H1 (cell line): ENCODE data around the gene SCAF11. TPM values are rescaled to one million over a fixed set of nuclear protein-coding genes. Genes with fewer than 3 reads are reported as not detected.

Source experiments
- CTCF ChIA-PET: fragments of 300-600 bp; sonication (Branson Sonifier 250); formaldehyde crosslinking; loops from one replicate; lab custom pipeline; 2021; ENCODE audit not compliant: partially characterized antibody; lab: Charles Lee
- POLR2A ChIA-PET: fragments of 300-600 bp; sonication (Branson Sonifier 250); formaldehyde crosslinking; loops from one replicate; lab custom pipeline; 2021; ENCODE audit warnings: inconsistent platforms; ENCODE audit not compliant: partially characterized antibody; lab: Charles Lee
- DNase-seq, 2 experiments: peaks; one replicate each; pipeline versions ENCODE4 v3.0.0 to v3.0.0-alpha.2; 2010 to 2022; ENCODE audit warnings: low spot score in 2 of 2, low read depth in 1 of 2, mixed read lengths in 1 of 2
- FAIRE-seq: peaks from 2 replicates; lab custom pipeline; 2011; peaks lifted over from hg19 to GRCh38; lab: Jason Lieb, UNC
- H2AFZ ChIP-seq: 2 replicates; pipeline ENCODE4 v1.8.1; 2012; ENCODE audit warnings: low read length, inconsistent platforms
- H2AK5ac ChIP-seq: 2 replicates; pipeline ENCODE4 v1.6.1; 2013; ENCODE audit warnings: low read depth, low read length
- H2BK120ac ChIP-seq: replicated peaks from 2 replicates; pipeline ENCODE3; 2013; ENCODE audit warnings: low read depth, low read length, inconsistent platforms
- H2BK12ac ChIP-seq: 2 replicates; pipeline ENCODE4 v1.6.1; 2013; ENCODE audit warnings: low read depth, low read length
- H2BK15ac ChIP-seq: 2 replicates; pipeline ENCODE4 v1.6.1; 2013; ENCODE audit warnings: low read length
- H2BK20ac ChIP-seq: 2 replicates; pipeline ENCODE4 v1.6.1; 2013; ENCODE audit warnings: low read length
- H2BK5ac ChIP-seq: 2 replicates; pipeline ENCODE4 v1.6.1; 2013; ENCODE audit warnings: low read depth, low read length
- H3K14ac ChIP-seq: 2 replicates; pipeline ENCODE4 v1.6.1; 2013; ENCODE audit warnings: inconsistent platforms; ENCODE audit not compliant: insufficient read length
- H3K18ac ChIP-seq: 2 replicates; pipeline ENCODE4 v1.6.1; 2013; ENCODE audit warnings: low read length; ENCODE audit errors: extremely low read depth
- H3K23ac ChIP-seq: 2 replicates; pipeline ENCODE4 v1.6.1; 2013; ENCODE audit warnings: inconsistent platforms; ENCODE audit not compliant: insufficient read length
- H3K23me2 ChIP-seq: 2 replicates; pipeline ENCODE4 v1.6.1; 2013; ENCODE audit warnings: low read depth, low read length
- H3K27ac ChIP-seq: 2 replicates; pipeline ENCODE4 v1.6.1; 2011; ENCODE audit warnings: low read depth, low read length, inconsistent platforms
- H3K27me3 ChIP-seq, 4 experiments: replicated peaks in 1 of 4; 1 replicate in 1 of 4; 2 replicates in 3 of 4; pipeline versions ENCODE4 v1.6.1 to v1.8.1; 2011 to 2013; ENCODE audit warnings: low read length in 3 of 4, mild to moderate bottlenecking in 3 of 4, inconsistent platforms in 2 of 4, mixed read lengths in 2 of 4, moderate library complexity in 1 of 4; ENCODE audit not compliant: control insufficient read depth in 3 of 4, insufficient read depth in 3 of 4; ENCODE audit errors: extremely low read depth in 1 of 4
- H3K36me3 ChIP-seq, 4 experiments: 2 replicates each; pipeline versions ENCODE4 v1.6.1 to v1.8.1; 2011 to 2013; ENCODE audit warnings: mild to moderate bottlenecking in 4 of 4, low read length in 3 of 4, moderate library complexity in 2 of 4, control low read depth in 1 of 4, inconsistent platforms in 1 of 4; ENCODE audit not compliant: insufficient read depth in 4 of 4, control insufficient read depth in 2 of 4
- H3K4ac ChIP-seq: replicated peaks from 2 replicates; pipeline ENCODE3; 2013; ENCODE audit warnings: low read length, low read depth, mixed read lengths, inconsistent platforms; ENCODE audit not compliant: insufficient read length
- H3K4me1 ChIP-seq, 4 experiments: replicated peaks in 1 of 4; 1 replicate in 1 of 4; 2 replicates in 3 of 4; pipeline versions ENCODE4 v1.6.1 to v1.8.1; 2011 to 2013; ENCODE audit warnings: low read length in 3 of 4, inconsistent platforms in 2 of 4, mixed read lengths in 1 of 4; ENCODE audit not compliant: insufficient read depth in 4 of 4, control insufficient read depth in 3 of 4
- H3K4me2 ChIP-seq, 2 experiments: 2 replicates each; pipeline versions ENCODE4 v1.6.1 to v1.8.1; 2011 to 2013; ENCODE audit warnings: low read depth in 2 of 2, low read length in 2 of 2, control low read depth in 1 of 2, inconsistent platforms in 1 of 2, mild to moderate bottlenecking in 1 of 2; ENCODE audit not compliant: insufficient read depth in 1 of 2
- H3K4me3 ChIP-seq, 4 experiments: fragments of 200-600, 300-600 bp in 1 of 4; sonication (generic), shearing (Covaris generic), sonication (Bioruptor Twin) in 1 of 4; 2 replicates each; pipeline versions ENCODE4 v1.5.1 to v1.8.1; 2011 to 2016; ENCODE audit warnings: low read length in 4 of 4, low read depth in 3 of 4, control low read depth in 2 of 4, inconsistent platforms in 2 of 4, mild to moderate bottlenecking in 2 of 4, mixed read lengths in 1 of 4, moderate library complexity in 1 of 4; ENCODE audit not compliant: insufficient read depth in 2 of 4; ENCODE audit errors: extremely low read depth in 1 of 4
- H3K56ac ChIP-seq: replicated peaks from 2 replicates; pipeline ENCODE3; 2013; ENCODE audit warnings: low read depth, mild to moderate bottlenecking, mixed read lengths, low read length, inconsistent platforms; ENCODE audit not compliant: insufficient read length
- H3K79me1 ChIP-seq: 2 replicates; pipeline ENCODE4 v1.6.1; 2013; ENCODE audit warnings: low read depth, low read length, control low read depth
- H3K79me2 ChIP-seq, 2 experiments: 2 replicates each; pipeline versions ENCODE4 v1.6.1 to v1.8.1; 2012 to 2013; ENCODE audit warnings: low read length in 2 of 2, mild to moderate bottlenecking in 2 of 2, inconsistent platforms in 1 of 2; ENCODE audit not compliant: insufficient read depth in 2 of 2, control insufficient read depth in 1 of 2
- H3K9ac ChIP-seq, 4 experiments: replicated peaks in 1 of 4; 1 replicate in 1 of 4; 2 replicates in 3 of 4; pipeline versions ENCODE4 v1.6.1 to v1.8.1; 2011 to 2013; ENCODE audit warnings: low read depth in 3 of 4, low read length in 3 of 4, control low read depth in 2 of 4, mild to moderate bottlenecking in 2 of 4, moderate library complexity in 2 of 4, inconsistent platforms in 1 of 4; ENCODE audit errors: extremely low read depth in 1 of 4
- H3K9me3 ChIP-seq, 2 experiments: 2 replicates each; pipeline versions ENCODE4 v1.6.1 to v1.8.1; 2012 to 2013; ENCODE audit warnings: mild to moderate bottlenecking in 2 of 2, moderate library complexity in 2 of 2, control low read depth in 1 of 2, inconsistent platforms in 1 of 2, low read depth in 1 of 2, low read length in 1 of 2, mixed read lengths in 1 of 2; ENCODE audit not compliant: insufficient read depth in 2 of 2
- H4K20me1 ChIP-seq, 2 experiments: replicated peaks in 1 of 2; 2 replicates each; pipeline versions ENCODE3 to v1.8.1; 2011 to 2013; ENCODE audit warnings: inconsistent platforms in 2 of 2, low read length in 2 of 2, mild to moderate bottlenecking in 1 of 2; ENCODE audit not compliant: insufficient read depth in 2 of 2, control insufficient read depth in 1 of 2
- H4K5ac ChIP-seq: 2 replicates; pipeline ENCODE4 v1.6.1; 2013; ENCODE audit warnings: low read length, low read depth, mixed read lengths, inconsistent platforms; ENCODE audit not compliant: insufficient read length
- H4K8ac ChIP-seq: 2 replicates; pipeline ENCODE4 v1.8.0; 2013; ENCODE audit warnings: mild to moderate bottlenecking, moderate library complexity, low read length, inconsistent platforms; ENCODE audit not compliant: insufficient read depth; ENCODE audit errors: extremely low read depth
- H4K91ac ChIP-seq: replicated peaks from 2 replicates; pipeline ENCODE3; 2013; ENCODE audit warnings: low read length, mixed read lengths, inconsistent platforms; ENCODE audit not compliant: insufficient read length
- BRCA1 ChIP-seq: IDR thresholded peaks from 2 replicates; pipeline ENCODE4 v1.6.1; 2012; ENCODE audit warnings: low read depth, low read length, improper control_type of control experiment
- CREB1 ChIP-seq: IDR thresholded peaks from 2 replicates; pipeline ENCODE4 v1.6.1; 2012; ENCODE audit warnings: inconsistent platforms
- EGR1 ChIP-seq: IDR thresholded peaks from 2 replicates; pipeline ENCODE4 v1.6.1; 2011; ENCODE audit warnings: low read depth, low read length, borderline replicate concordance
- HDAC2 ChIP-seq, 2 experiments: fragments of 300-600 bp in 1 of 2; sonication (generic) in 1 of 2; IDR thresholded peaks; 2 replicates each; pipeline ENCODE4 v1.6.1; 2011 to 2012; ENCODE audit warnings: low read depth in 2 of 2, low read length in 2 of 2, mild to moderate bottlenecking in 2 of 2, moderate library complexity in 2 of 2, borderline replicate concordance in 1 of 2, inconsistent platforms in 1 of 2
- JUN ChIP-seq: IDR thresholded peaks from 2 replicates; pipeline ENCODE4 v1.6.1; 2011; ENCODE audit warnings: low read depth, mild to moderate bottlenecking, improper control_type of control experiment, low read length
- KDM5A ChIP-seq: fragments of 200-600 bp; IDR thresholded peaks from 2 replicates; pipeline ENCODE4 v1.7.1; 2012; ENCODE audit warnings: mild to moderate bottlenecking, low read length, inconsistent platforms, mixed read lengths
- RBBP5 ChIP-seq: IDR thresholded peaks from 2 replicates; pipeline ENCODE4 v1.7.1; 2012; ENCODE audit warnings: low read depth, mild to moderate bottlenecking, inconsistent platforms, low read length, moderate library complexity, borderline replicate concordance
- RNF2 ChIP-seq: fragments of 200-900, 300-1000 bp; sonication (generic); IDR thresholded peaks from 2 replicates; pipeline ENCODE4 v1.7.1; 2016; ENCODE audit warnings: borderline replicate concordance, low read depth, mild to moderate bottlenecking, antibody characterized with exemption, low read length; ENCODE audit not compliant: poor library complexity, severe bottlenecking; ENCODE audit errors: missing control alignments
- SIRT6 ChIP-seq: IDR thresholded peaks from one replicate; pipeline ENCODE4 v1.7.1; 2012; ENCODE audit warnings: low read length, inconsistent platforms
- SRF ChIP-seq: IDR thresholded peaks from 2 replicates; pipeline ENCODE4 v1.6.1; 2011; ENCODE audit warnings: mild to moderate bottlenecking, low read depth, low read length, moderate library complexity
- TAF1 ChIP-seq: IDR thresholded peaks from 2 replicates; pipeline ENCODE4 v1.6.1; 2011; ENCODE audit warnings: mild to moderate bottlenecking, low read depth, low read length
- TEAD4 ChIP-seq: IDR thresholded peaks from 2 replicates; pipeline ENCODE4 v1.6.1; 2012; ENCODE audit warnings: low read depth, low read length, inconsistent platforms, mixed read lengths
- WGBS, 2 experiments: shearing (Covaris generic) in 1 of 2; methylation state at CpG; one replicate each; pipeline versions ENCODE4 v1.1.6 to v1.1.7; 2013 to 2015; ENCODE audit warnings: low lambda C conversion rate in 2 of 2, mixed read lengths in 2 of 2, inconsistent platforms in 1 of 2, low coverage in 1 of 2, missing lambda C conversion rate in 1 of 2; ENCODE audit not compliant: insufficient replicate concordance in 2 of 2, insufficient coverage in 1 of 2, insufficient read length in 1 of 2; ENCODE audit errors: extremely low coverage in 1 of 2, missing lambda C conversion rate in 1 of 2; 5-methylcytosine and 5-hydroxymethylcytosine counted together
- polyA plus RNA-seq, 7 experiments: library from polyadenylated mRNA; depleted of rRNA in 3 of 7; stranded (reverse) in 5 of 7; unstranded in 2 of 7; fragments of >200 nt in 5 of 7; fragments of 200-250 nt in 2 of 7; gene quantifications; 1 replicate in 5 of 7; 2 replicates in 1 of 7; 4 replicates in 1 of 7; pipeline versions ENCODE4 v1.2.1 to v1.2.3, GENCODE V29; 2011 to 2013; ENCODE audit warnings: missing spikeins in 2 of 7, mixed read lengths in 2 of 7
- total RNA-seq: library from RNA; stranded (reverse); fragmentation: NEBNext Ultra II Directional; extraction: Animal tissue kit (Norgen Biotek cat#: 25700); gene quantifications from 2 replicates; pipeline ENCODE4 v1.2.1, GENCODE V29; 2021
- TF ChIP-seq, protein P1 (sequence below): IDR thresholded peaks from 2 replicates; pipeline ENCODE4 v1.6.1; 2012; ENCODE audit warnings: low read length, inconsistent platforms

The SCAF11 gene
- total and polyA plus RNA-seq, 2 of the 8 experiments (the other 6 are each of a cell fraction or from before 2014, with no cell fraction given): 15.1 to 77.8 TPM

DNA sequence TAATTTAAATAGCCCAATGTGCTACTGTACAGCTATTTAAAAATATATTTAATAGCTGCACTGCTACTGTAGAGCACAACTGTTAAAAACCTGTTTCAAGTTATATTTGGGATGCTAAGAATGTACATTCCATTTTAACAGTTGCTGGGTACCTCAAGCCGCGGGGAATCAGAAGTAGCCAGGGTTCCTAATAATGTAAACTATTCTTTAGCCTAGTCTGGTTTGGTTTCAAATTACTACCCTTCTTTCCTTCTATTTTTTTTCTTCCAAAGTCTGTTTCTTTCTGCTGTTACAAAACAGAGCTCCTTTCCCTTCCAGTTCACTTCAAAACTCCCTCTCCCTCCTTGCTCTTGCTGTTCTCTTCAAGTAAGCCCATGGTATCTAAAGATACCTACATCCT is 21.3 kb downstream of the SCAF11 start:
- no peak overlapping the region for H3K27ac ChIP-seq
- H2AK5ac ChIP-seq: no peak overlapping the region
- H3K4me3 ChIP-seq: no peak overlapping the region
- H3K56ac ChIP-seq: no peak overlapping the region
- no peaks in the 10 kb centered on the region for H3K23me2 ChIP-seq
- no peaks in the 10 kb centered on the region for H3K27me3 ChIP-seq
- H3K4me1 ChIP-seq: peaks cover 0 to 6% (median 0%) of the 10 kb centered on the region in 4 experiments; a peak in 1 of 7 replicates
- no peak overlapping the region for H2BK120ac ChIP-seq
- no peak overlapping the region for H2BK20ac ChIP-seq
- no peak overlapping the region for H3K9ac ChIP-seq
- H2BK5ac ChIP-seq: no peak overlapping the region
- FAIRE-seq (no peak), DNase-seq (no peak)
- H2BK15ac ChIP-seq: no peak overlapping the region
- no peaks in the 10 kb centered on the region; the same call in 1 of the 2 replicates for H3K79me1 ChIP-seq
- H2BK12ac ChIP-seq: no peak overlapping the region
- no peaks in the 10 kb centered on the region for H3K9me3 ChIP-seq
- peaks cover 2% of the 10 kb centered on the region in 2 experiments for H4K20me1 ChIP-seq
- ChIA-PET POLR2A (interaction anchor here (0.6 kb wide), 1 partner anchor 212 kb away, joined by 3 read pairs; no protein-coding TSS in a partner anchor), CTCF (interaction anchor here (0.8 kb wide), 1 partner anchor 209 kb away, joined by 3 read pairs; no protein-coding TSS in a partner anchor)
- H4K5ac ChIP-seq: no peak overlapping the region
- no peak overlapping the region for H4K91ac ChIP-seq
- H3K4me2 ChIP-seq: no peak overlapping the region
- no peaks in the 10 kb centered on the region for H3K36me3 ChIP-seq
- 38% methylated on average over 2 of the region's 2 CpGs; no CpG with 5 or more reads in 1 of the 2 experiments for WGBS, 2 experiments
- peaks cover 0 to 78% of the 10 kb centered on the region in 2 experiments; a peak in 2 of 4 replicates for H3K79me2 ChIP-seq
- H4K8ac ChIP-seq: no peak overlapping the region
- H3K23ac ChIP-seq: no peak overlapping the region
- H2AFZ ChIP-seq: no peak overlapping the region
- no peak overlapping the region for H3K18ac ChIP-seq
- no peak overlapping the region for H3K4ac ChIP-seq
- H3K14ac ChIP-seq: no peak overlapping the region
- TF ChIP-seq RBBP5 (no peak), CREB1 (no peak), SIRT6 (no peak), JUN (no peak), TEAD4 (no peak), RNF2 (no peak), HDAC2 (IDR thresholded peaks at IDR 0.05; ENCODE audit: borderline replicate concordance in 1 of 2, low read depth in 2 of 2, low read length in 2 of 2) (no peak), KDM5A (no peak), EGR1 (no peak), BRCA1 (no peak), SRF (no peak), TAF1 (no peak)
- TF ChIP-seq, protein P1, sequence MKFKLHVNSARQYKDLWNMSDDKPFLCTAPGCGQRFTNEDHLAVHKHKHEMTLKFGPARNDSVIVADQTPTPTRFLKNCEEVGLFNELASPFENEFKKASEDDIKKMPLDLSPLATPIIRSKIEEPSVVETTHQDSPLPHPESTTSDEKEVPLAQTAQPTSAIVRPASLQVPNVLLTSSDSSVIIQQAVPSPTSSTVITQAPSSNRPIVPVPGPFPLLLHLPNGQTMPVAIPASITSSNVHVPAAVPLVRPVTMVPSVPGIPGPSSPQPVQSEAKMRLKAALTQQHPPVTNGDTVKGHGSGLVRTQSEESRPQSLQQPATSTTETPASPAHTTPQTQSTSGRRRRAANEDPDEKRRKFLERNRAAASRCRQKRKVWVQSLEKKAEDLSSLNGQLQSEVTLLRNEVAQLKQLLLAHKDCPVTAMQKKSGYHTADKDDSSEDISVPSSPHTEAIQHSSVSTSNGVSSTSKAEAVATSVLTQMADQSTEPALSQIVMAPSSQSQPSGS: no peak
